Dermis microvascular lymphatic vessel endothelial cell (primary cell): ENCODE data around the gene TMEM200B. TPM values are rescaled to one million over a fixed set of nuclear protein-coding genes. Genes with fewer than 3 reads are reported as not detected.
"Not testable (repeated sequence)": the region's sequence is repeated elsewhere in the genome, so short reads cannot be mapped to it uniquely, and the experiment has no call there.

Experiments
- DNase-seq, 2 donors: peaks; one replicate each; pipeline versions ENCODE4 v3.0.0 to v3.0.0-alpha.2; 2010; ENCODE audit warnings: low read depth in 2 of 2
- total RNA-seq: library from RNA; depleted of rRNA; stranded (reverse); fragments of >200 nt; gene quantifications from 2 replicates; pipeline ENCODE4 v1.2.1, GENCODE V29; 2014

Gene TMEM200B
- total RNA-seq = 0.13 TPM in 2 replicates

GRCh38 chr1:29123887-29124365 is at the start of gene TMEM200B:
TMEM200B (minus strand) TSS chr1:29123903; CDS start chr1:29121828, 2,075 bp downstream.
- no peak for DNase-seq

- no peak for DNase-seq
Observed at GRCh38 chr1:29172415-29172939, 48.8 kb upstream of the TMEM200B start.

- no peak for DNase-seq
Observed at GRCh38 chr1:29171521-29171920, 47.8 kb upstream of the TMEM200B start.

GRCh38 chr1:29171089-29171488 is 47.4 kb upstream of the TMEM200B start:
- no peak for DNase-seq

GRCh38 chr1:29169976-29170375 is 46.3 kb upstream of the TMEM200B start:
- no peak for DNase-seq

GRCh38 chr1:29167904-29168303 is 44.2 kb upstream of the TMEM200B start:
- DNase-seq = no peak

- no peak for DNase-seq
Observed at GRCh38 chr1:29166291-29166878, 42.7 kb upstream of the TMEM200B start.

GRCh38 chr1:29164588-29164987 is 40.9 kb upstream of the TMEM200B start:
- no peak for DNase-seq

- DNase-seq = no peak
Observed at GRCh38 chr1:29162476-29163138, 38.9 kb upstream of the TMEM200B start.

GRCh38 chr1:29162025-29162424 is 38.3 kb upstream of the TMEM200B start:
- no peak for DNase-seq

GRCh38 chr1:29159773-29160172 is 36.1 kb upstream of the TMEM200B start:
- DNase-seq = no peak

GRCh38 chr1:29157269-29157601 is 33.5 kb upstream of the TMEM200B start:
- DNase-seq = no peak

- DNase-seq = peak in 1 of 2 donors; percentile 42
Observed at GRCh38 chr1:29156543-29157268, 33.0 kb upstream of the TMEM200B start.

GRCh38 chr1:29152046-29152805 is 28.5 kb upstream of the TMEM200B start:
- DNase-seq = no peak

GRCh38 chr1:29150346-29150745 is 26.6 kb upstream of the TMEM200B start:
- DNase-seq = not testable (repeated sequence)

- no peak for DNase-seq
Observed at GRCh38 chr1:29148656-29149491, 25.2 kb upstream of the TMEM200B start.

GRCh38 chr1:29145739-29146437 is 22.2 kb upstream of the TMEM200B start:
- DNase-seq = no peak

- DNase-seq = no peak
Observed at GRCh38 chr1:29144178-29144577, 20.5 kb upstream of the TMEM200B start.

GRCh38 chr1:29142714-29143113 is 19.0 kb upstream of the TMEM200B start:
- no peak for DNase-seq

- DNase-seq = no peak
Observed at GRCh38 chr1:29136391-29136915, 12.8 kb upstream of the TMEM200B start.
